Gastrocnemius medialis (tissue), 4 donors: Measurements from ENCODE around the gene CFAP53.

Source experiments
- POLR2A ChIP-seq, 2 donors: fragments of 450-650 bp; IDR thresholded peaks; one replicate each; pipeline ENCODE4 v1.6.1; 2017; ENCODE audit warnings: antibody characterized with exemption in 2 of 2, mild to moderate bottlenecking in 2 of 2, moderate library complexity in 2 of 2
- TF ChIP-seq, protein P1 (sequence below), 5 experiments: fragments of 450-650 bp in 3 of 5; fragments of 200-600 bp in 2 of 5; sonication (generic) in 2 of 5; IDR thresholded peaks in 4 of 5; conservative IDR thresholded peaks in 1 of 5; 1 replicate in 4 of 5; 2 replicates in 1 of 5; pipeline ENCODE4 v1.5.1; 2016 to 2019; ENCODE audit warnings: antibody characterized with exemption in 5 of 5, mild to moderate bottlenecking in 3 of 5, moderate library complexity in 3 of 5

DNA sequence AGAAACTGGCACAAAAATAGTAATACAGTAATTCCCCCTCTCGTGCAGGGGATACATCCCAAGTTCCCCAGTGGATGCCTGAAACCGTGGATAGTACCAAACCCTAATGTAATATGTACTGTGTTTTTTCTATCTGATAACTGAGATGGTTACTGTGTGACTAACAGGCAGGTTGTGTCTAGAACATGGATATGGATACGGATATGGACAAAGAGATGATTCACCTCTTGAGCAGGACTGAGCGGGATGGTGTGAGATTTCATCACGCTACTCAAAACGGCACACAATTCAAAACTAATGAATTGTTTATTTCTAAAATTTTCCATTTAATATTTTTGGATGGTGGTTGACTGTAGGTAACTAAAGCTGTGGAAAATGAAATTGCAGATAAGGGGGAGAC, 11.6 kb upstream of the CFAP53 start:
- TF ChIP-seq, protein P1, sequence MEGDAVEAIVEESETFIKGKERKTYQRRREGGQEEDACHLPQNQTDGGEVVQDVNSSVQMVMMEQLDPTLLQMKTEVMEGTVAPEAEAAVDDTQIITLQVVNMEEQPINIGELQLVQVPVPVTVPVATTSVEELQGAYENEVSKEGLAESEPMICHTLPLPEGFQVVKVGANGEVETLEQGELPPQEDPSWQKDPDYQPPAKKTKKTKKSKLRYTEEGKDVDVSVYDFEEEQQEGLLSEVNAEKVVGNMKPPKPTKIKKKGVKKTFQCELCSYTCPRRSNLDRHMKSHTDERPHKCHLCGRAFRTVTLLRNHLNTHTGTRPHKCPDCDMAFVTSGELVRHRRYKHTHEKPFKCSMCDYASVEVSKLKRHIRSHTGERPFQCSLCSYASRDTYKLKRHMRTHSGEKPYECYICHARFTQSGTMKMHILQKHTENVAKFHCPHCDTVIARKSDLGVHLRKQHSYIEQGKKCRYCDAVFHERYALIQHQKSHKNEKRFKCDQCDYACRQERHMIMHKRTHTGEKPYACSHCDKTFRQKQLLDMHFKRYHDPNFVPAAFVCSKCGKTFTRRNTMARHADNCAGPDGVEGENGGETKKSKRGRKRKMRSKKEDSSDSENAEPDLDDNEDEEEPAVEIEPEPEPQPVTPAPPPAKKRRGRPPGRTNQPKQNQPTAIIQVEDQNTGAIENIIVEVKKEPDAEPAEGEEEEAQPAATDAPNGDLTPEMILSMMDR (IDR thresholded peaks at IDR 0.05 in 4 of 5, conservative IDR thresholded peaks at IDR 0.05 in 1 of 5), result no peak
- TF ChIP-seq POLR2A (IDR thresholded peaks at IDR 0.05), result no peak
